Stimulated activated CD4-positive, alpha-beta T cell treated with anti-CD3 and anti-CD28 coated beads, Interleukin-12 subunit alpha, Interleukin-12 subunit beta, amount 100 ng/mL, for 48 hours (primary cell): ENCODE results near the gene F5.
"Not testable (repeated sequence)": the region's sequence is repeated elsewhere in the genome, so short reads cannot be mapped to it uniquely, and the experiment has no call there.

Experiments used
- DNase-seq, 3 donors: peaks; one replicate each; pipeline ENCODE4 v3.0.0-alpha.2; 2020; ENCODE audit warnings: low read depth in 2 of 3, low spot score in 1 of 3

Gene F5

DNA sequence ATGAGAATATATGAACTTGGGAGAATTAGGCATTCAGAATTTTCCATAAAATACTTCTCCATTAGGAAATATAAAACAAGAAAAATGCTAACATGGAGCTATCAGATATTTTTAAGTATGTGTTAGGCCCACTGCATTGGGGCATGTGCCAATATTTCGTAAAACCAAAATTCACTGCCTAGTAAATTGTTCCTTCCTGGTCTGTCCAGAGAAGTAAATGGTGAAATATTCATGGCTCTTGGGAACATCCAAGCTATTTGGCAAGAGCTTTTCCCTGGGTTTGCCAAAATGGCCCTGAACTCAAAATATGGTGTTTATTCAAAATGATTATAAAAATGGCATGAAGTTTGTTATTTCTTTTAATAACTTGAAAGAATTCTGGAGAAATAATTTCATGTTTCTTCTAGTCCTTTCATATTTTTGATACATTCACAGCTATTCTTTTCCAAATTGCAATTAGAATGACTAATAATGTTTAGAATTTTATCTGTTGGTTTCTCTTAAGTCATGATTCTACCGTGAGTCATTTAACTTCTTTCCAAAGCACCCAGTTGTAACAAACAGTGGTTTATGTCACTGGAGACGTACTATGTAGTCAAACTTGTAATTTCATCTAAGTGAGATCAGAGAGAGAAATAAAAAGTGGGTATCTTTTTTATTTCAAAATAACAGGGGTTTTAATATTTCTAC lies 74.8 kb downstream of the F5 start:
- no peak for DNase-seq

- DNase-seq, result no peak
Observed at GRCh38 chr1:169510060-169510459, 76.2 kb downstream of the F5 start.

DNA sequence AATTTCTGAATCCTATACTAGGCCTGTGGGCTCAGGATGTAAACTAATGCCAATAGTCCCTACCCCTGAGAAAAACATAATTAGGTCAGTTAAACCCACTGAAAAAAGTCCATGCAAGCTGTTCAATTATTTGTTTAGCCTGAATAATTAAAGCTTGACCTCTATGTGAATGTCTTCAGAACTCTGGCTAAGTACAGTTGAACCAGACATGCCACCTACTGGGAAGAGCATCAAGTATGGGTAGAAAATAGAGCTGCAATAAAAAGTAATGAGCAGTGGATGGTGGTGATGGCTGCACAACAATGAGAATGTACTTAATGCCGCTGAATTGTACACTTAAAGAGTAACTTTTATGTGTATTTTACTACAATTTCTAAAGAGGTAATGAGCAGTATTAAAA lies 76.9 kb downstream of the F5 start:
- DNase-seq, result no peak

DNA sequence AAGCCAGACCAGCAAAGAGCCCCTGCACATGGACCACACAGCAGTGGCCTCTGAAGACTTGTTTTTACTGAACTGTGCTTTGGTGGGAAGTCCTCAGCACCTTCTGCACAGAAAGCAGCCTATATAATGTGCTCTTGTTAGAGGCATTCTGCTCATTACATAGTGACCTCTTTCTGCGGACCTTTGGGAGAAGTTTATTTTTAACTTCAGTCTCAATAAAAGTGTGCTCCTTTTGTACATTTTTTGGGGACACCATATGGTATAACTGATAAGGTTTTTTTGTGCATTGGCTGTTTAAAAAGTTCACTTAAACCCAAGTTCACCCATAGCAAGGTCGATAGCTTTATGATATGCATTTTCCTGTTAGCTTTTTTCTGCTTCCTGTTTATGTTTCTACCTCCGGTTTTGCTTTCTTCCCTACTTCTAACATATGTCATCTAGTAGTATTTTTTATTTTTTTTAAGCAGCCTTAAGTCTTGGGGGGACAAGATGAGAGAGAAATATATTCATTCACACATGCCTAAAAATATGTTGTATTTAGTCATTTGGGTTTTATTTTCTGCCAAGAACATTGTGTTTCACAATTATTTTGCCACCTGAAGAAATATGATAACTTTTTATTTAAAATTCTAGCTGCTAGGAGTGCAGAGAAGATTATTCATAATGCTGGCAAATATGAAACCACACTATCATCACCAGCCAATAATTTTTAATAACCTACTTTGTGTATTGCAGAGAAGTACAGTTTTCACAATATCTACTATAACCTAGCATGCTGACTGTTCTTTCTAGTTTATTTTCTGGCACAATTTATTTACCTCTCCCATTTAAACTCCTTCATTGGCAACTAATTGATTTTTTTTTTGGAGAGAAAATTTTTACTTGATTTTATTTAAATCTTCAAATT lies 77.6 kb downstream of the F5 start:
- DNase-seq, result no peak

DNA sequence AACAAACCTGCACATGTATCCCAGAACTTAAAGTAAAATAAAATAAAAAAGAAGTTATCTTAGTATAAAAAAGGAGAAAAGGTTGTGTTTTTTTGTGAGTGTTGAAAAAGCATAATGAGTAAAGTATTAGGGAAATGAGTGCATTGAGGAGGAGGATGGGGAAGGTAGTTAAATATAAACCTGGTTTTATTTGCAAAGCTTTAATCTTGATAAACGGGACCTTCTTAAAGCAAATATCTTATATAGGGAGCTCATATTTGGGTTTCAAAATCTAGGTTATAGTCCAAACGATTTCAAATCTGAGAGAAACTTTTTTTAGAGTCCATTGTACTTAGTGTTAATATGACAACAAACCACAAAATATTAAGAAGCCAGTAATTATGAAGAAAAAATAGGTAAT lies 78.9 kb downstream of the F5 start:
- DNase-seq, result no peak

GRCh38 chr1:169503601-169504000 lies 82.7 kb downstream of the F5 start:
- DNase-seq, result not testable (repeated sequence)

DNA sequence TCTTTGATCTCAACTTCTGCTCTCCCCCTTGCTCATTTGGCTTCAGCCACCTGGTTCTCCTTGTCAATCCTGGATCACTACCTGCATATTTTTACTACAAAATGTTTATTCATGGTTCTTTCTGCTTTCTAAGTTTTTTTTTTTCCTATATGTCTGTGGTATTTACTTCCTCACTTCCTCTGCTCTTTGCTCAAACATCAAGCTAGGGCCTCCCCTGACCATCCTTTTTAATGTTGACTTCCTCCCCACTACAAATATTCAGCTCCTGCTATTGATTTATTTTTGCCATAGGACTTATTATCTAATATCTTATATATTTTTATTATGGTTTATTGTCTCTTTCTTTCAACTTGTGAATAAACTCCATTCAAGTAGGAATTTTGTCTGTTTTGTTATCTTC lies 86.5 kb downstream of the F5 start:
- DNase-seq, result no peak

- DNase-seq, result no peak
Observed at GRCh38 chr1:169497317-169497716, 89.0 kb downstream of the F5 start.

- DNase-seq, result no peak
Observed at GRCh38 chr1:169495916-169496315, 90.4 kb downstream of the F5 start.

DNA sequence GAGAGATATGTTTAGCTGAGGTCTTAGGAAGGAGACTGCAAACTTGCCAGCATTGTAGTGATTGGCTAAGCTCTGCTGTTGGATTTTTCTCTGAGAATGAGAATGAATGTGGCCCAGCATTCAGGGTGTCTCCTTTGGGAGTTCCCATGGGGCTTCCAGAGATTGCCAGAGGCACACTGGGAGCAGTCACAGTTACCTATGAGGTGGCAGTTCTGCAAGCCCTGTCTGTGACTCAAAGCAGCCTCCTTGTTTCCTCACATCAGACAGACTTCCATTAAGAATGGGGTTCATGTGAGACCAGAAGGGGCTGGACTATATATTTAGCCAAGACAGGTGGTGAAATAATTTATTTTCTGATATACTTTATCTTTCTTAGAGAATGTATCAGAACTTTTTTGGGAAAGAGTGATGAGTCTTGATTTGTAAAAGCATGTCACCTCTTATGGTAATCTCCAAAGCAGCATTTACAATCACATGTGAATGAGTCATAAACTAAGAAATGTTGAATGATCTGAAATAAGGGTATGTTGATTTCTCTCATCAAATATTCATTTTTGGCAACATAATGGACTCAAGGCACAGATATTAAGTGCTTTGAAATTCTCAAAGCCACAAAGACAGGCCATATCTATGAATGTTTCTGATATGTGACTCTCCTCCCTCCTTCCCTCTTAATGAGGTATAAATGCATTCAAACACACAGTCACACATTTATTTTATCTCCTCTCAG lies 91.1 kb downstream of the F5 start:
- no peak for DNase-seq

GRCh38 chr1:169494343-169494742 lies 91.9 kb downstream of the F5 start:
- DNase-seq, result no peak

- DNase-seq, result no peak
Observed at GRCh38 chr1:169493251-169493650, 93.0 kb downstream of the F5 start.

GRCh38 chr1:169491845-169492281 lies 94.4 kb downstream of the F5 start:
- peak in 2 of 3 donors; percentile 29 to 33 for DNase-seq

GRCh38 chr1:169488157-169488556 lies 98.1 kb downstream of the F5 start:
- no peak for DNase-seq

GRCh38 chr1:169487561-169487960 lies 98.7 kb downstream of the F5 start:
- DNase-seq, result no peak

GRCh38 chr1:169487133-169487532 lies 99.1 kb downstream of the F5 start:
- no peak for DNase-seq

DNA sequence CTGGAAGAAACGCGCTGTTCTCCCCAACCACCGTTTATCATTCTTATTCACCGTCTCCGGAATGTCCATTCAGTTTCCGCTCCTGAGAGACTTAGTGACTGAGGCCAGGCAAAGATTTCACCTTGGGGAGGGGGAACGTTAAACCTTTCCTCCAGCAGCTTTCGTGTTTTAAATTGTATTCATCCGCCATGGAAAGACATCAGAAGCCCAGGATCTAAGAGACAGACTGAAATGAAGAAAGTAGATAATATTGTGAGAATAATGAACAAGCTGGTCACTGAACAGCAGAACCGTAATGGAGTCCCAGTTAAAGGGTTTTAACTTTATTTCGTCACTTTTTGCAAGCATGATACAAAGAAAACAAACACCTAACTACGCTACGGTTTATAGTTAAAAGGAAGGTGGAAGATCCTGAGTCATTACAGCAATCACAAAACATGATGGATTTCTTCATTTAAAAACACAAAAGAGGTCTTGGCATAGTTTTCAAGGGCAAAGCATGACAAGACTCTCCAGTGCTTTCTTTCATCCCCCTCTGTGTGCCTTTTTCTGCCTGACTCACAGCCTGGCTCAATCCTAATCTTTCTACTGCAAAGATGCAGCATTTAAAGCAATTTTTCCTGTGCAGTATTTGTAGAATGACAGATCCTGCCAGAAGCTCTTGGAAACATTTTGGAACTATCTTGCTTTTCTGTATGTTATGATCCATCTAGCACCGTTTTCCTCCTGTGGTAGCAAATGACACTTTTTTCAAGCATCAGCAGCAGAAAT lies 99.8 kb downstream of the F5 start:
- no peak for DNase-seq

DNA sequence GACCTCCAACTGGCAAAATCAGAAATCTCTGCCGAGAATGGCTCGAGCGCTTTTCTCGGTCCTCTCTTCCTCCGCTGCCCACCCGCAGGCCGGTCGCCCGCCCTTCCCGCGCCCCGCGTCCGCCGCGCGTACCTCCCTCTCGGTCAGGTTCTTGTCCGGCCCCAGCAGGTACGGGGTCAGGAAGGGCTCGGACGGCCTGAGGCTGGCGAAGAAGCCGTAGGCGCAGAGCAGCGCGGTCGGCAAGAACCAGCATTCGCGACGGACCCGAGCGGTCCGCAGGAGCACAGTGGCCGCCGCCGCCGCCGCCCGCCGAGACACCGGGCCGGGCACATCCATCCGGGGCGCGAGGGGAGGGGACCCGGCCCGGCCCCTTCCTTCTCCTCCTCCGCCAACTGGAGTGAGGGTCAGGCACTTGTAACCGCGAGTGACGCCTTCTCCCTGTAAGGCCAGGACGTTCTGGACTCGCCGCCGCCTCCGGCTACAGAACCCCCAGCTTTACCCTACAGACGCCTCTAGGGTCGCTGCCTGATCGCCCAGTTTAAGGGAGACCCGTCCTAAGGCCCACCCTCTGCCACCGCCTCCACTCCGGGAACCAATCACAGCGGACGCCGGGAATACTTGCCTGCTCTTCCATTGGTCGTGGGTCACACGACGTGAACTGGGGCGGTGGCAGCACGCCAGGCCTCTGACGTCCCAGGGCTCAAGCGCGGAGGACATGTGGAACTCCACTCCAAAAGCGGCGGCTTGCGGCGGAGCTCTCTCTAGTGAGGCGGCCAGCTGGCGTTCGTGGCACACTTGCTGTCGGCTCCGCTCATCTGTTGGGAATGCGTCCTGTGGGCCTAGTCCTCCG lies 100.6 kb downstream of the F5 start, which contains the start of gene SLC19A2:
Gene SLC19A2 (minus strand): TSS at position 514 of the 850 bp plus-strand sequence. CDS start 178 bp downstream, at position 336.
- peak; percentile 83 to 89 (median 87) for DNase-seq

DNA sequence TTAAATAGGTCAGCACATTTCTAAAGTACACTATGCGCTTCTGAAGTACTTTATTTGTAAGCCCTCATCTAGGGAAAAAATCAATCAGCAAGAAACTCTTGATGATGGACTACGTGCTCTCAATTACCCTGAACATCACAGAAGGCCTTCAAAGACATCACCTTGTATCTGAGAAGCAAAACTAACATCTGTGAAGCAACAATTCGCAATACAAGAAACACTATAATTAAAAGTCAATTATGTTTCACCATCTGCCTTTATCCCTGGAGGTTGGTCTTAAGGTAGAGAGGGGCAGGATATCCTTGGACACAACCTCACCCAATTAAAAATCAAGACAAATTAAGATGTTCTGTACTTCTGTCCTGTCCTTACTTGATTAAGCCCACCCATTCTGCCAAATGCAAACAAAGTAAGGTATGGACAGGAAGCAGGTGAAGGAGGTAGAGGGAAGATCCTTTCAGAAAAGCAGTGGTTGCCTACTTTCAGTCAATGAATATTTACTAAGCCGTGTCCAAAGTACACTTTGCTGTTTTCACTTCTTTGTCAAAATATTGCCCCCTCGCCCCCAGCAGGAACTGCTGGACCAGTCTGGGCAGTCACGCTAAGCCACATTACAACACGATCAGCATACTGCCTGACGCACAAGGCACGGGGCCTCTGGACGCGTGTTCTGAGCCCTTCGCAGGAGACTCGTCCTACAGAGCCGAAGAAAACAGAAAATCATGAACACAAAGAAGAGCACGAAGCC lies 101.4 kb downstream of the F5 start:
- no peak for DNase-seq
